VCaP (cell line): Measurements from ENCODE around the gene KANSL1.
"Not testable (repeated sequence)": the region's sequence is repeated elsewhere in the genome, so short reads cannot be mapped to it uniquely, and the experiment has no call there.

ENCODE experiments used
- H3K27ac ChIP-seq: fragments of 450-650 bp; 2 replicates; pipeline ENCODE4 v1.5.1; 2017
- CTCF ChIP-seq: fragments of 450-650 bp; conservative IDR thresholded peaks from 2 replicates; pipeline ENCODE4 v1.5.1; 2017; ENCODE audit warnings: mild to moderate bottlenecking, moderate library complexity

KANSL1 gene

DNA sequence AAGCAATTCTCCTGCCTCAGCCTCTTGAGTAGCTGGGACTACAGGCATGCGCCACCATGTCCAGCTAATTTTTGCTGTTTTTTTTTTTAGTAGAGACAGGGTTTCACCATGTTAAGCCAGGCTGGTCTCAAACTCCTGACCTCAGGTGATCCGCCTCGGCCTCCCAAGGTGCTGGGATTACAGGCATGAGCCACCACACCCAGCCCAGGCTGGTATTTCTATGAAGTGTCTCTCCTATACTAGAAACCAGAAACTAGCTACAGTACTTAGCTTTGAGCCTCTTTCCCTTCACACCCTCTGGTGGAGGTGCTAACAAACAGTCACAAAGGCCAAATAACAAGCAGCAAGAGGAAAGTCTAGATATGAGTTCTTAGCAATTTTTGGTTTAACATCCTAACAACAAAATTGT, 6.4 kb downstream of the KANSL1 start:
- H3K27ac ChIP-seq: not testable (repeated sequence)
- peak; percentile 40 for TF ChIP-seq CTCF

GRCh38 chr17:46184696-46185095, 8.5 kb downstream of the KANSL1 start:
- H3K27ac ChIP-seq: no peak overlapping the region
- no peak for TF ChIP-seq CTCF

- H3K27ac ChIP-seq: peak overlapping the region; percentile 3; the same call in 1 of the 2 replicates
Measured at GRCh38 chr17:46183383-46183782, 9.8 kb downstream of the KANSL1 start.

DNA sequence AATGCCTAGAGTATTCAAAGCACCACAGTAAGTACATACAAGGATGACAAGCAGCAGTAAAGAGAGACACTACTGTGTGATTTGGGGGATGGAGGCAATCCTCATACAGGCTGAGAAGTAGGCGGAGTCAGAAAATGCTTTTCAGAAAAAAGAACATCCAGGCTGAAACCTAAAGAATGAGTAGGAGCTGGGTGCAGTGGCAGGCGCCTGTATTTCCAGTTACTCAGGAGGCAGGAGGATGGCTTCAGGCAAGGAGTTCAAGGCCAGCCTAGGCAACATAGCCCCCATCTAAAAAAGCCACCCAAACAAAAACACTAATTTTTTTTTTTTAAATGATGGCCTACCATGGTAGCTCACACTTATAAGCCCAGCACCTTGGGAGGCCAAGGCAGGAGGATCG, 10.3 kb downstream of the KANSL1 start:
- TF ChIP-seq CTCF: no peak

DNA sequence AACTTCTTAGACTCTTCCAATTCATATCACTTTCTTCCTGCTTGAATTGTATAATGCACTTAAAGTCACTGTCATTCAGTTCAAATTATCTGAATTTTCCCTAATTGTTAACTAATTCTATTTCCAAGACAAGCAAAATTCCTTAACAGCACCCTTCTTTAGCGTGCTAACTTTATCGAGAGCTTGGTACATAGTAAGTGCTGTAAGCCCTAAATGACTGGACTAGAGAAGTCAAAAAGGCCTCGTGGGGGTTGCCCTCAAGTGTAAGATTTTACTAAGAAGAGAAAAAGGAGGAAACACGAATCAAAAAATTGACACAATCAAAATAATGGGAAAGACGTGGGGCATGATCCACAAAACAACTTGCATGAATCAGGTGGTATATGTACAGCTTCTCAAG, 11.3 kb downstream of the KANSL1 start:
- no peak for TF ChIP-seq CTCF
- no peak overlapping the region for H3K27ac ChIP-seq

More for the DNA sequence above, 10.3 kb downstream of the KANSL1 start:
- H3K27ac ChIP-seq: peak overlapping the region; percentile 3; the same call in 1 of the 2 replicates

DNA sequence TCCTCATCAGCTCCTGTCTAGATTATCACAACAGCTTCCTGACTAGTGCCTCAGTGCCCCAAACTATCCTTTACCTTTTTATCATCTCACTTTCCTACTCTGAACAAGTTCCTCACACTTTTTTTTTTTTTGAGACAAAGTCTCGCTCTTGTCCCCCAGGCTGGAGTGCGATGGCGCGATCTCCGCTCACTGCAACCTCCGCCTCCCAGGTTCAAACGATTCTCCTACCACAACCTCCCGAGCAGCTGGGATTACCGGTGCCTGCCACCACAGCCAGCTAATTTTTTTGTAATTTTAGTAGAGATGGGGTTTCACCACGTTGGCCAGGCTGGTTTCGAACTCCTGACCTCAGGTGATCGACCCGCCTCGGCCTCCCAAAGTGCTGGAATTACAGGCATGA, 11.9 kb downstream of the KANSL1 start:
- H3K27ac ChIP-seq: not testable (repeated sequence)

DNA sequence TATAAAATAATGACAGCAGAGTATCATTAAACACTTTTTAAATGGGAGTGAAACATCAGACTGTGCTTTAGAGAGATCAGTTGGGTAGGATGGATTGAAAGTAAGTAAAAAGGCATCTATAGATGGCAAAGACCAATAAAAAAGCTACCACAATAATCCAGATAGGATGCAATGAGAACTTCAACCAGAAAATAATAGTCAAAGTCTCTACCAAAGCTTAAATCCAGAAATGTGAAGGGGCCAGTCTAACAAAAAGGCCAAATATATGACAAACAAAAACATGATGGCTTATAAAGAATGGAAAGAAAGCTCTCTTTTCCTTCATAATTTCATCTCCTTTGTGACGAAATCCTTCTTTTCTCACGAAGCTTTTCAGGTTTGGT, 12.3 kb downstream of the KANSL1 start:
- H3K27ac ChIP-seq: no peak overlapping the region
- no peak for TF ChIP-seq CTCF

DNA sequence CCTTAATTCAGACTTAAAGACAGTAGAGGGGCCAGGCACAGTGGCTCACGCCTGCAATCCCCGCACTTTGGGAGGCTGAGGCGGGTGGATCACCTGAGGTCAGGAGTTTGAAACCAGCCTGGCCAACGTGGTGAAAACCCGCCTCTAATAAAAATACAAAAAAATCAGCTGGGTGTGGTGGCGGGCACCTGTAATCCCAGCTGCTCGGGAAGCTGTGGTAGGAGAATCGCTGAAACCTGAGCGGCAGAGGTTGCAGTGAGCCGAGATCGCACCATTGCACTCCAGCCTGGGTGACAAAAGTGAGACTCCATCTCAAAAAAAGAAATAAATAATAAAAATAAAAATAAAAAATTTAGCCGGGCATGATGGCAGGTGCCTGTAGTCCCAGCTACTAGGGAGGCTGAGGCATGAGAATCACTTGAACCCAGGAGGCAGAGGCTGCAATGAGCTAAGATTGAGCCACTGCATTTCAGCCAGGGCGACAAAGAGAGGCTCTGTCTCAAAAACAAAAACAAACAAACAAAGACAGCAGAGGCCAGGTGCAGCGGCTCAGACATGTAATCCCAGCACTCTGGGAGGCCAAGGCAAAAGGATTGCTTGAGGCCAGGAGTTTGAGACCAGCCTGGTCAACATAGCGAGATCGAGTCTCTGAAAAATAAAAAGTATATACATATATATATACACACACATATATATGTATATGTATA, 12.9 kb downstream of the KANSL1 start:
- H3K27ac ChIP-seq: not testable (repeated sequence)

DNA sequence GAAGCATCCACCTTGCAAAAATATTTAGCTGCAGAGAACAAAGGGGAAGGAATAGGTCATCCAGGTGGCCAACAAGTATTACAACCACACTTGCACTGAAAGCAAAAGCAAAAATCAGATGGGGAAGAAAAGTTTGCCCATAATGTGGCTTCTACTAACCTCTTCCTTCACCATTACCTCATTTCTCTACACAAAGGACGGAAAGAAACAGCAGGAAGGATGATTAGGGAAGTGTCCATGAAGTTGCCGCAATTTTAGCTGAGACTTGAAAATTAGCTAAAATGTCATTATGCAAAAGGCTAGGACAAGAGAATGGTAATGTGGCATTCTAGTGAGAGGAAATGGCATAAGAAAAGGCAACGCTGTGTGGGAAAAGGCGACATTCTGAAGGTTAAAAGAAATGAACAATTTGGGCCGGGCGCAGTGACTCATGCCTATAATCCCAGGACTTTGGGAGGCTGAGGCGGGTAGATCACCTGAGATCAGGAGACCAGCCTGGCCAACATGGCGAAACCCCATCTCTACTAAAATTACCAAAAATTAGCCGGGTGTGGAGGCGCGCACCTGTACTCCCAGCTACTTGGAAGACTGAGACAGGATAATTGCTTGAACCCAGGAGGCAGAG, 13.7 kb downstream of the KANSL1 start:
- no peak overlapping the region for H3K27ac ChIP-seq
- TF ChIP-seq CTCF: no peak
